ENCODE measurements around the gene RASGRF1. TPM values are rescaled to one million over a fixed set of nuclear protein-coding genes. Genes with fewer than 3 reads are reported as not detected.

Gene RASGRF1
- polyA plus RNA-seq, 1 donor from 2014 or later: 11.0 TPM

DNA sequence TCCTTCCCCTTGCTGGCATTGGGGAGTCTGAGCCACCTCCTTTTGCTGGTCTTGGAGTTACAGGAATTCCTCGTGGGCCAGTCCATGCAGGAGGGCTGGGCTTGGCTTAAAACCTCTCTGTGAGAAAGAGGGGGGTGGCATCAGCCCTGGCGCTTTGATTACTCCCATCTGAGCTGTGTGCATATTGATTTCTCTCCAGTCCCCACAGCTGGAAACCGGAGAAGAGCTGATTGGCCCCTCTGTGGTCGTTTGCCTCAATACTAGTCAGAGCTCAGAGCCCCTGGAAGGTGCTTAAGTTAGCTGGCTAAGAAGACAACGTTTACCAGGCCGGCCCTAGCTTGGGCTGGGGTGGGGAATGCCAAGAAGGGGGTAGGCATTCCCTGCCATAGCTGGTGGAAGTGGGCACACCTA lies 4.0 kb upstream of the RASGRF1 start:
- Histone ChIP-seq H3K79me2 (replicated peaks; ENCODE audit: insufficient read depth, low read length) (no peaks in the 10 kb centered on the region), H3K4me2 (ENCODE audit: low read length) (no peak overlapping the region), H3K9ac (ENCODE audit: low read length) (no peak overlapping the region), H3K9me2 (ENCODE audit: insufficient read depth, low read length) (no peaks in the 10 kb centered on the region), H3K9me3 (ENCODE audit: low read length) (no peaks in the 10 kb centered on the region), H3F3A (ENCODE audit: insufficient read depth, low read length, poor library complexity, severe bottlenecking) (no peaks in the 10 kb centered on the region), H2AFZ (ENCODE audit: low read depth, low read length) (no peak overlapping the region), H3K36me3 (ENCODE audit: insufficient read depth, low read length) (no peaks in the 10 kb centered on the region), H3K4me3 (ENCODE audit: low read length) (no peak overlapping the region), H3K27ac (ENCODE audit: low read length) (no peak overlapping the region), H4K20me1 (ENCODE audit: insufficient read depth) (no peaks in the 10 kb centered on the region), H3K27me3 (ENCODE audit: insufficient read depth, low read depth, low read length) (peaks cover 53% of the 10 kb centered on the region)
- no peak for TF ChIP-seq RAD21 (conservative IDR thresholded peaks at IDR 0.05)
- TF ChIP-seq EZH2 (IDR thresholded peaks at IDR 0.05; ENCODE audit: borderline replicate concordance, insufficient read depth, low read length, poor library complexity, severe bottlenecking): no peak
- no peak for TF ChIP-seq EP300 (conservative IDR thresholded peaks at IDR 0.05; ENCODE audit: poor library complexity, severe bottlenecking)
- TF ChIP-seq MXI1 (conservative IDR thresholded peaks at IDR 0.05; ENCODE audit: poor library complexity, severe bottlenecking): no peak
- TF ChIP-seq SMC3 (conservative IDR thresholded peaks at IDR 0.05; ENCODE audit: poor library complexity): no peak
- TF ChIP-seq, protein P1, sequence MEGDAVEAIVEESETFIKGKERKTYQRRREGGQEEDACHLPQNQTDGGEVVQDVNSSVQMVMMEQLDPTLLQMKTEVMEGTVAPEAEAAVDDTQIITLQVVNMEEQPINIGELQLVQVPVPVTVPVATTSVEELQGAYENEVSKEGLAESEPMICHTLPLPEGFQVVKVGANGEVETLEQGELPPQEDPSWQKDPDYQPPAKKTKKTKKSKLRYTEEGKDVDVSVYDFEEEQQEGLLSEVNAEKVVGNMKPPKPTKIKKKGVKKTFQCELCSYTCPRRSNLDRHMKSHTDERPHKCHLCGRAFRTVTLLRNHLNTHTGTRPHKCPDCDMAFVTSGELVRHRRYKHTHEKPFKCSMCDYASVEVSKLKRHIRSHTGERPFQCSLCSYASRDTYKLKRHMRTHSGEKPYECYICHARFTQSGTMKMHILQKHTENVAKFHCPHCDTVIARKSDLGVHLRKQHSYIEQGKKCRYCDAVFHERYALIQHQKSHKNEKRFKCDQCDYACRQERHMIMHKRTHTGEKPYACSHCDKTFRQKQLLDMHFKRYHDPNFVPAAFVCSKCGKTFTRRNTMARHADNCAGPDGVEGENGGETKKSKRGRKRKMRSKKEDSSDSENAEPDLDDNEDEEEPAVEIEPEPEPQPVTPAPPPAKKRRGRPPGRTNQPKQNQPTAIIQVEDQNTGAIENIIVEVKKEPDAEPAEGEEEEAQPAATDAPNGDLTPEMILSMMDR (IDR thresholded peaks at IDR 0.05; ENCODE audit: poor library complexity, severe bottlenecking): no peak

DNA sequence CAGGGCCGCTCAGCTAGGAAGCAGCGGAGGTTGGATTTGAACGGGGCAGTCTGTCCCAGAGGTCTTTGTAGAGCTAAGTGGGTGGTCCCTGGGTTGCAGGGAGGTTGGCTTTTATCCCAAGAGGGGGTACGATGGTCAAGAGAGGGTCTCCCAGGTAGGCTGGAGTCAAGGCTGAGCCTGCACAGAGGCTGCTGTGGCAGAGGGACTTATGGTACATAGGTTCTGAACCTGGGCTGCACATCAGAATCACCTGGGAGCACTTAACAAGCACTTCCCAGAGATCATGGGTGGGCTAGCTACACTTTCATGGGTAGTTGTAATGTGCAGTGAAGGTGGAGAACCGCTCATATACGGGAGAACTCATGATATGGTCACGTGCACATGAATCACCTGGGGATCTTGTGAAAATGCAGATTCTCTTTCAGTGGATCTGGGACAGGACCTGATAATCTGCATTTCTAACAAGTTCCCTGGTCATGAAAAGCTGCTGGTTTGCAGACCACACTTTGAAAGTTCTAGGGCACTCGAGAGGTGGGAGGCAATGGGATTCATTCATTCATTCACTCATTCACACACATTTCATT lies 2.9 kb upstream of the RASGRF1 start:
- Histone ChIP-seq H4K20me1 (ENCODE audit: insufficient read depth) (peaks cover under 1% of the 10 kb centered on the region), H3K27me3 (ENCODE audit: insufficient read depth, low read depth, low read length) (peaks cover 64% of the 10 kb centered on the region), H3K79me2 (replicated peaks; ENCODE audit: insufficient read depth, low read length) (no peaks in the 10 kb centered on the region), H3K9me2 (ENCODE audit: insufficient read depth, low read length) (no peaks in the 10 kb centered on the region), H3K9me3 (ENCODE audit: low read length) (no peaks in the 10 kb centered on the region), H3K4me2 (ENCODE audit: low read length) (no peak overlapping the region), H3F3A (ENCODE audit: insufficient read depth, low read length, poor library complexity, severe bottlenecking) (no peaks in the 10 kb centered on the region), H3K9ac (ENCODE audit: low read length) (no peak overlapping the region), H3K27ac (ENCODE audit: low read length) (no peak overlapping the region), H3K36me3 (ENCODE audit: insufficient read depth, low read length) (no peaks in the 10 kb centered on the region), H2AFZ (ENCODE audit: low read depth, low read length) (no peak overlapping the region), H3K4me3 (ENCODE audit: low read length) (no peak overlapping the region)
- TF ChIP-seq EZH2 (IDR thresholded peaks at IDR 0.05; ENCODE audit: borderline replicate concordance, insufficient read depth, low read length, poor library complexity, severe bottlenecking) (no peak), RAD21 (conservative IDR thresholded peaks at IDR 0.05) (no peak), MXI1 (conservative IDR thresholded peaks at IDR 0.05; ENCODE audit: poor library complexity, severe bottlenecking) (no peak), TAF1 (IDR thresholded peaks at IDR 0.05; ENCODE audit: low read depth) (no peak), POLR2AphosphoS5 (IDR thresholded peaks at IDR 0.05) (no peak), SMC3 (conservative IDR thresholded peaks at IDR 0.05; ENCODE audit: poor library complexity) (no peak), EP300 (conservative IDR thresholded peaks at IDR 0.05; ENCODE audit: poor library complexity, severe bottlenecking) (no peak)
- TF ChIP-seq, protein P1 (IDR thresholded peaks at IDR 0.05; ENCODE audit: poor library complexity, severe bottlenecking): no peak
- TF ChIP-seq, protein P2, sequence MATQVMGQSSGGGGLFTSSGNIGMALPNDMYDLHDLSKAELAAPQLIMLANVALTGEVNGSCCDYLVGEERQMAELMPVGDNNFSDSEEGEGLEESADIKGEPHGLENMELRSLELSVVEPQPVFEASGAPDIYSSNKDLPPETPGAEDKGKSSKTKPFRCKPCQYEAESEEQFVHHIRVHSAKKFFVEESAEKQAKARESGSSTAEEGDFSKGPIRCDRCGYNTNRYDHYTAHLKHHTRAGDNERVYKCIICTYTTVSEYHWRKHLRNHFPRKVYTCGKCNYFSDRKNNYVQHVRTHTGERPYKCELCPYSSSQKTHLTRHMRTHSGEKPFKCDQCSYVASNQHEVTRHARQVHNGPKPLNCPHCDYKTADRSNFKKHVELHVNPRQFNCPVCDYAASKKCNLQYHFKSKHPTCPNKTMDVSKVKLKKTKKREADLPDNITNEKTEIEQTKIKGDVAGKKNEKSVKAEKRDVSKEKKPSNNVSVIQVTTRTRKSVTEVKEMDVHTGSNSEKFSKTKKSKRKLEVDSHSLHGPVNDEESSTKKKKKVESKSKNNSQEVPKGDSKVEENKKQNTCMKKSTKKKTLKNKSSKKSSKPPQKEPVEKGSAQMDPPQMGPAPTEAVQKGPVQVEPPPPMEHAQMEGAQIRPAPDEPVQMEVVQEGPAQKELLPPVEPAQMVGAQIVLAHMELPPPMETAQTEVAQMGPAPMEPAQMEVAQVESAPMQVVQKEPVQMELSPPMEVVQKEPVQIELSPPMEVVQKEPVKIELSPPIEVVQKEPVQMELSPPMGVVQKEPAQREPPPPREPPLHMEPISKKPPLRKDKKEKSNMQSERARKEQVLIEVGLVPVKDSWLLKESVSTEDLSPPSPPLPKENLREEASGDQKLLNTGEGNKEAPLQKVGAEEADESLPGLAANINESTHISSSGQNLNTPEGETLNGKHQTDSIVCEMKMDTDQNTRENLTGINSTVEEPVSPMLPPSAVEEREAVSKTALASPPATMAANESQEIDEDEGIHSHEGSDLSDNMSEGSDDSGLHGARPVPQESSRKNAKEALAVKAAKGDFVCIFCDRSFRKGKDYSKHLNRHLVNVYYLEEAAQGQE (IDR thresholded peaks at IDR 0.05; ENCODE audit: borderline replicate concordance): no peak

Data from neural cell (in vitro differentiated cells).